Measurements from ENCODE around the gene SORL1-AS1.

SORL1-AS1 gene

DNA sequence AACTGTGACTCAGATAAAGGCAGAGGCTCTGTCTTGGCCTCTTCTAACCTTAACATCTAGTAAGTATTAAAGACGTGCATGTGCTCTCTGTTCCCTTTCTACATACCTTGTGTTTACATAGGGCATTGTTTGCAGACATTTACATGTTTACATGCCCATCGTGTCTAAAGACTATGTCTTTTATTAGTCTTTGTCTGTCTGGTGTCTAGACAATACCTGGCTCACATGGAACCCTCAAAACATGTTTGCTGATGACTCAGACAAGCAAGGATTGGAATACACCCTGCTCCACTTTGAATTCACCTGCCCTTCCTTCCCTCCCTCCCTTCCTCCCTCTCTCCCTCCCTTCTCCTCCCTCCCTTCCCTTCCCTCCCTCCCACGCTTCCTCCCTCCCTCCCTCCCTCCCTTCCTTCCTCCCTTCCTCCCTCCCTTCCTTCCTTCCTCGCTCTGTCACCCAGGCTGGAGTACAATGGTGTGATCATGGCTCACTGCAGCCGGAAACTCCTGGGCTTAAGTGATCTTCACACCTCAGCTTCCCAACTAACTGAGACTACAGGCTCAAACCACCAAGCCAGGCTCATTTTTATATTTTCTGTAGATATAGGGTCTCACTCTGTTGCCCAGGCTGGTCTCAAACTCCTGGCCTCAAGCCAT lies 23.7 kb upstream of the SORL1-AS1 start:
- DNase-seq (ENCODE audit: low read depth, low spot score), result no peak

DNA sequence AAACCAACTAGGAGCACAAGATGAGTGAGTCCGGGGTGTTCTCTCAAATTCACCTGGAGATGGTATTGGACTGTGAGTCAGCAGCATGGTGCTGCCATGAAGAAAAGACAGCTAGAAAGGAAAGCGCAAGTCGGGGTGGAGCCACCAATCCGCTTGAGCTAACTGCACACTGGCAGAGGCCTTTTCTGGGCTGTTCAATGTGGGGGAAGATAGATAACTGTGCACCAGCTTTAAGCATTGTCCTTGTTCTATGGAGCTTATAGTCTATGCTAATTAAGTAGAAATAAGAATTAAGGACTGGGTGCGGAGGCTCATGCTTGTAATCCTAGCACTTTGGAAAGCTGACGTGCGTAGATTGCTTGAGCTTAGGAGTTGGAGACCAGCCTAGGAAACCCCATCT lies 21.9 kb upstream of the SORL1-AS1 start:
- DNase-seq (ENCODE audit: low read depth, low spot score), result no peak

DNA sequence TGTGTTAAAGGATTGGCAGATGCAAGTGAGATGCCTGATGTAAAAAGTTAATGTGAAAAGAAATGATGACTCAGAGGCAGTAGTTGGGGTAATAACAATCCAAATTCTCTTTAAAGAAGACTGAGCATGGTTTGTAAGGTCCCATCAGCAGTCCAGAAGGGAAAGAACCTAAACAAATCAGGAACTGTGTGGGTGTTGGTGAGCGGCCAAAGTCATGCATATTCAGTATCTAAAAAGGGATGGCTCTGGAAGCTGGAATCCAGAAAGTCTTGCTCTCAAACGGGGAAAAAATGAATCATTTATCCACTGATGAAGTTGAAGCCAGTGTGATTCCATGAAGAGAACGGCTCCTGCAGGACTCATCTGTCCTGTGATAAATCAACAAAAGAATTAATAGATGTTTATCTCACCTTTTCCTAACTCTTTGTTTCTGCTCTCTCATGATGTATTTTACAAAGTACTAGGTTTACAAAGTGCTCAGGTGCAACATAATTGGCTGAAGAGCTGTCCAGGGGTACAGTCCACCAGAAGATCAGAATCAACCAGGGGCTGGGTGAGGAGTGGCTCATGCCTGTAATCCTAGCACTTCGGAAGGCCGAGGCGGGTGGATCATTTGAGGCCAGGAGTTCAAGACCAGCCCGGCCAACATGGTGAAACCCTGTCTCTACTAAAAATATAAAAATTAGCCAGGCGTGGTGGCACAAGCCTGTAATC lies 20.5 kb upstream of the SORL1-AS1 start:
- DNase-seq (ENCODE audit: low read depth, low spot score), result no peak

DNA sequence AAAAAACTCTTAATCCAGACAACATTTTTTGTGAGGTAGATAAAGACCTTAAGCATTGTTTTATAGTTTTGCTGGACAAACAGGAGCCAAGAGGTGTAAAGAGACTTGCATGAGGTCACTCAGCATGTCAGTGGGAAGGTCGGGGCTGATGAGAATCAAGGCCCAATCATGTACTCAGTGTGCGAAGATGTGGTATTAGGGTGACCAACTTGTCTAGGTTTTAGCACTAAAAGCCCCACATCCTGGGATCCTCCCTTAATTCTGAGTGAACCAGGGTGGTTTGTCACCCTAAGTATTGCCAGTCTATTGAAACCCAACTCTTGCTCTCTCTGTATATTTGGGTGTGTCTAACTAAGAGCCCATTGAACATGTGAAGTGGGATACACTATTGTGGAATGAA lies 19.5 kb upstream of the SORL1-AS1 start:
- DNase-seq (ENCODE audit: low read depth, low spot score), result no peak

DNA sequence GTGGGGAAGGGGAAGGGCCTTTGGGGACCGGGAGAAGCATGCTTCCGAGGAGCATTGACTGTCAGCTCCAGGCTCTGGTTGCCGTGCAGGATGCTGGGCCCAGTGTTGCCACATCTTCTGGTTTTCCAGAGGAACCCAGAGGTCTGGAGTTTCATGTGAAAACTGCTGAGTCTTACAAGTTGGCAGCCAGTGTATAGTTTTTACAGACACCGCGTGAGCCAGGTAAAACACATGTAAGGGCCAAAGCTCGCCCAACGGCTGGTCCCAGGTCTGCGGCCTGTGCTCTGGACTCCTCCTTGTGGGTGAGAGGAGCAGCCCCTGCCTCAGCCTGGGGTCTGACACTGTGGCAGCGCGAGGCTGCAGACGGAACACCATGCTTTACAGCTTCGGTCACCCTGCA lies 18.4 kb upstream of the SORL1-AS1 start:
- no peak for DNase-seq (ENCODE audit: low read depth, low spot score)

DNA sequence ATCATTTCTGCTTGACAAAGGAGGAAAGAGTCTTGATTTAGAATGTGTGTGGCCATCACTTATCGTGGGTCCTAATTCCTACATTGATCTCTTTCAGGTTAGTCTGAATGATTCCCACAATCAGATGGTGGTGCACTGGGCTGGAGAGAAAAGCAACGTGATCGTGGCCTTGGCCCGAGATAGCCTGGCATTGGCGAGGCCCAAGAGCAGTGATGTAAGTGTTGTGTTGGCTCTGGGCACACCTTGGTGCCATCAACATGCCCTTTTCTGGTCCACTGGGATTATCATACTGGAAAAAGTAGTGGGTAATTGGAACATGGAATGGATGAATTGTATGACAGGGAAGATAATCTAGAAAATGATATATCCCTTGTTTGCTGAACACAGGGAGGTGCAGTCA lies 17.1 kb upstream of the SORL1-AS1 start:
- no peak for DNase-seq (ENCODE audit: low read depth, low spot score)

DNA sequence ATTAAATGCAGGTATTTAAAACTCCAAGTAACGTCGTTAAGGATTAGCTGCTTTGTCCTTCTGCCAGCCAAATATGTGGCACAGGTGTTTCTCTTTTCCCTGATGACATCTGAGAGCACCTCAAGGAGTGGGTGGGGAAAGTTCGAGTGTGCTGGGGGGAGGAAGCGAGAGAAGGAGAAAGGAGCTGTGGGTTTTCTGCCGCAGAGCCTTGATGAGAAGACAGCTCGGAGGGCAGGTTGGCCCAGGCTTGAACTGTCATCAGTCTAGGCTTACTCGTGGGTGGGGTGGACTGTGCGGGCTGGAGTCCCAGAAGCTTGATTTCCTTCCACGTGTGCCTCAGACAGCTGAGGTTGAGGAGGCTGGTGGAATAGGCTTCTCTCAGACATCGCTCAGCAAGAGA lies 15.2 kb upstream of the SORL1-AS1 start:
- DNase-seq (ENCODE audit: low read depth, low spot score), result no peak

DNA sequence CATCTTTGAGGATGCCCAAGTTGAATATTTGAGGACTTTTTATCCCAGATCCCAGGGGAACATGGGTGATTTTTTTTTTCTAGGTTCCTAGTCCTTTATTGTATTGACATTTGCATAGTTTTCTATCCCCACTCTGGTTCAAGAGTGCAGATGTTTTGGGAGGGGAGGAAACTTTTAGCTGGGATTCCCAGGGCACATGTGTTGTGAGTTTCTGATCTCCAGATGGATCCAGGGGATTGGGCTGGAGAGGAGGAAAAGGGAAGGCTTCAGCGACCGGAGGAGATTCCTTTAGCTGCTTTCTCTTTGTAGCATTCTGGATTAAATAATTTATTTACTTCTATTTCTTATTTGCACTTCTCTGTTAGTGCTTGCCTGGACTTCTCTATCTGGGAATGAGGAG lies 14.7 kb upstream of the SORL1-AS1 start:
- no peak for DNase-seq (ENCODE audit: low read depth, low spot score)

DNA sequence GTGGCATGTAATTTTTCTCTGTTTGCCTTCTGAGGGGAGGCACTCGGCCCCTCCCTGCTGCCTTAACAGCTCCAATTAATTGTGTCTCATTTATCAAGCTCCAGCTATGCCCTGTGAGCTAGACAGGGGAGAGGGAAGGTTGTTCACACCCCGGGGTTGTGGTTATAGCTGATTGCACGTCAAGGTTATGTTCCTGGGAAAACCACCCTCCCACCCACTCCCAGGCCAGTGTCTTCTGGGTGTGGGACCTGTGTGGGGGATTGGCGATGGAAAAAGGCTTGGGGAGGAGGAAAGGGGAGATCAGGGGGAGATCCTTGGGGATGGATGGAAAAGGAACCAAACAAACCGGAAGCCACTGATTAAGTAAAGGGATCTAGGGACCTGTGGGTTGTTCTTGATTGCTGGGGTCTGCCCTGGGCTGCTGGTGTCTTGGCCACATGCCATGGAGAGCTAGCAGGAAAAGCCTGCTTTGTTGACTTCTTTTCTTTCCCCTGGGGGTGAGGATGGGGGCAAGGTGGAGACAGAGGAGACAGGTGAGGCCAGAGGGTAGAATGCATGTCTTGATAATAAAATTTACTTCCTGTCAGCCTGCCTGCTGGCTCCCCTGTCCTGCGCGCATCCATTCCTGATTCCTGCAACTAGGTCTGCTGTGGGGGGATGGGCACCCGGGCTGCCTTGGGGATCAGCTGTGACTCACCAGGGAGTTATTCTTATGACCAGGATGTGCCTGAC lies 13.5 kb upstream of the SORL1-AS1 start:
- DNase-seq (ENCODE audit: low read depth, low spot score), result peak; percentile 68

DNA sequence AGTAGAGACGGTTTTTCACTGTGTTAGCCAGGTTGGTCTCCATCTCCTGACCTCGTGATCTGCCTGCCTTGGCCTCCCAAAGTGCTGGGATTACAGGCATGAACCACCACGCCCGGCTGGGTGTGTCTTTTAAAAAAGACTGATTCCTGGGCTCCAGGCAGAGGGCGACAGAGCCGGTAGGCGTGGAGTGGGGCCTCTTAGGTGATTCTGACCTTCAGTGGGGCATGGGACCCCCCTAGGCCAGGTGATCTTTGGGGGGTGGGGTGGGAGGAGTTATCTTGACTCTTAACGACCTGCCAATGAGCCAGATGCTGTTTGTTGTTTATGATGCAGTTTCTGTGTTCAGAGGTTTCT lies 12.9 kb upstream of the SORL1-AS1 start:
- DNase-seq (ENCODE audit: low read depth, low spot score), result no peak

DNA sequence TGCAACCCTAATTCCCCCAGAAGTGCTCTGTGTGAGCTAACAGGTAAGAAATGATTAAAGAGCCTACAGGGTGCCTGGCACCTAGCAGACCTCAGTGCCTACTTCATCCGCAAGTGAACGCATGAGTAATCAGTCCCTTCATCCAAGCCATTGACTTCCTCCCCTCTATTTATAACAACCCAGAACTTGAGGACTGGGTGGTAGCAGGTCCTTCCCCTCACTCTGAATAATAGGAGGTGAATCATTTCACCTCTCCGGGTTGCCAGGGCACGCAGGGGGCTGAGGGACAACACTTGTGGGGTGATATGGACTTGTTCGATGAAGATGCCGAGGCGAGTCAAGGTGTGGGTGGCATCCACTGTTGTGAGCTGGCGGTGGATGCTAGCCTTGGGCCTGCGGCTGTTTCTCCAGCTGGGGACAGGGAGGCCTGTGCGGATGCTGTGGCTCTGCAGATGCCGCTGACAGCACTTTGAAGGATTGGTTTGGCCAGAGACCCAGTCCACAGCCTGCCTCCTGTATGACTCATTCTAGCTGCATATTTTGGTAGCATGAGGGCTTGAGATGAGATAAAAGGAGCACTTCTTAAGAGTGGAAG lies 11.7 kb upstream of the SORL1-AS1 start:
- no peak for DNase-seq (ENCODE audit: low read depth, low spot score)

DNA sequence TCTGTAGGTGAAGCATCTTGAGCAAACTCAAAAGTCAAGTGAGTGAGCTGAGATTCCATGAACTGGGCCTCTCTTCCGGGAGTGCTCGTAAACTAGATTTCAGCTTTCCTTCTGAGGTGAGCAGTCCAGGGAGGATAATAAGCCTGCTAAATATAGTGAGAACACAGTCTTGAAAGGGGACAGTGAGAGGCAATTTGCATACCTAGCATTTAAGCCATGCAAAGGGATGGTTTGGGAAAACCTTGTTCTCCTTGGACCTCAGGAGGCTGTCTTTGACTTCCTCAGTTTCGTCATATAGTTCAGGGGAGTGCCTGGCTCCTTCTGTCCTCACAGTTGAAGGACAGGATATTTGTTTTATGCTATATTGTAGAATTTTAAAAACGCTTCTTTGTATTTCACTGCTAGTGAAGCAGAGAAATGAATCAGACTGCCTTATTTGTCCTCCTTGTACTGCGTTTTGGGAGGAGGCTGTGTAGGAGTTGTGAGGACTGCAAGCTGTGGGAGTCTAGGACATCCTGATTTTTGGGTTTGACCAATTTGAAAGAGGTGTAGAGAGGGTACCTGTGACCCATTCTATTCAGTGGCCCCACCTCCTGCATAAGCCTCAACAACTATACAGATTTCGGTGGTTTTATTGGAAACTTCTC lies 11.0 kb upstream of the SORL1-AS1 start:
- DNase-seq (ENCODE audit: low read depth, low spot score), result no peak

DNA sequence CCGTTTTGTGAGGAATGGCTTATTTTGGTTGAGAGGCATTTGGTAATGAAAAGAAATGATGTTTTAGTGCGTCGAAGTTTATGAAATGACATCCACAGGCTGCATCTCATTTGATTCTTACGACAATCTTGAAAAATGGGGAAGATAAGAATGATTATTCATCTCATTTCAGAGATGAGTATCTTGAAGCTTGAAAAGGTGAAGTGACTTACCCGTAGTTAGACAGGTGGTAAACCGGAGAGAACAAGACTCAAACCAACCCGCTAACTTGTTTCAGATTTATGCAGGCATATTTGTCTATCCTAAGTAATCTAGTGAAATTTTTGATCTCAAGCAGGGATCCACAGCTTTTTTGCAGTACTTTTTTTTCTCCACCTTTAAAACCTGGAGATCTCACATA lies 9.1 kb upstream of the SORL1-AS1 start:
- DNase-seq (ENCODE audit: low read depth, low spot score), result no peak

DNA sequence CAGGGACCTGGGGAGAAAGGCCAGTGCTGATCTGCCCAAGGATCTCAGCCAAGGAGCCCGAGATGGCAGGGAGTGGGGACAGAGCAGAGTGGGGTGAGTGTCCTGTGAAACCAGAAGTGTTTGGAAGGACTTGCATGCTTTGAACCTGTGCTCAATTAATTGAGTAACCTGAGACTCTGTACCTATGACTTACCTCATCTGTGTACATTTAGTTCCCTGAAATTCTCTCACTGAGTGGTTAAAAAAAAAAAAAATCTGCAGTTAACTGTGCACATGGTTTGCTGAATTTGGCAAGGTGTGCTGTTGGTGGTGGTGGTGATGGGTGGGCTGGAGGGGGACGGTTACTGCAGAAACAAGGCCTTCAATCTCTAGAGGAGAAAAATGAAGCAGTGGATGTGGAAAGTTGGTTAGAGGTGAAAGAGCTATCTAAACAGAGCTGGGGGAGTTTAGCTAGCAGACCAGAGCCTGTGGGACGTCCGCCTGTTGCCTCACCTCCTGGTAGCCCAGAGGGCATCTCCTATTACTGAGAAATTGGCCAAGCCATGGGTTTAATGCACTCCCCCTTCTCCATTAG lies 8.3 kb upstream of the SORL1-AS1 start:
- no peak for DNase-seq (ENCODE audit: low read depth, low spot score)

DNA sequence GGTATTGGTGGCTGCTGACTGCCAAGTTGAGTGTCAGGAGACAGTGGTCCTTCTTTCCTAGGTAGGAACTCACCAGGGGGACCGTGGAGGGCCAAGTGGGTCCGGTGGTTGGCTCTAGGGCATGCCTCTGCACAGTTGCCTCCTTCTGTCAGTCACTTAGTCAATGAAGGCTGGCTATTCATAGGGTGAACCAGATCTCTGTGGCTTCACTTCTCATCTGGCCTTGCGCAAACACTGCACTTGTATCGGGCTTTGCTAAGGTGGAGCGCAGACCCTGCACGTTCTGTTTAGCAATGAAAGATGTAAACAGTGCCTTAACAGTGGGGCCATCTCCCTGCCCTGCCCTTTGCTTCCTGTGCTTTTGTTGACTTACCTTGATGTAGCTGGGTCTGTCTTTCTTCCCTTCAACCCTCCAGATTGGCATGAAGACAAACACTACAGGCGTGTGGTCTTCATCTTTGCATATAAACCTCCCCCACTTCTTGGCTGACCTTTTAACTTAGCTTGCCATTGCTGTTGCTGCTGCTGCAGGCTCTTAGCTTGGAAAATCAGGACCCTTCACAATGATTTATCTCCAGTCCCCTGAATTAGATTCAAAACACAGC lies 6.7 kb upstream of the SORL1-AS1 start:
- no peak for DNase-seq (ENCODE audit: low read depth, low spot score)

DNA sequence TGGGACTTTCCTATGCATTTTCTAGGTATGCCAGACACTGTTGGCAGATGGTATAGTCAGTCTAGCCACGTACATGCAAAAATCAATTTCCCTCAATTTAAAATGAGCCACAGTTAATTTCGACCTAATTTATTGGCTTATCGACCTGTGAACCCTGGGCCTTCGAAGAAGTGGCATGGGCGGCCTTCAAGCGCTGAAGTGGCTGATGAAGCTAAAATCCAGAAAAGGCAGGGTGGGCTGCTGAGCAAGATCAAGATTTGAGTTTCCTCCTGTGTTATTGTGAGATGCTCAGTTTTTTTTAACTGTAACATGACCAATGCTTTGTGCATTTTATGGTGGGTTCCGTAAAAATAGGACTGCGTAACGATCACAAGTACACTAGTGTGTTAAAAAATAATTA lies 5.8 kb upstream of the SORL1-AS1 start:
- no peak for DNase-seq (ENCODE audit: low read depth, low spot score)

DNA sequence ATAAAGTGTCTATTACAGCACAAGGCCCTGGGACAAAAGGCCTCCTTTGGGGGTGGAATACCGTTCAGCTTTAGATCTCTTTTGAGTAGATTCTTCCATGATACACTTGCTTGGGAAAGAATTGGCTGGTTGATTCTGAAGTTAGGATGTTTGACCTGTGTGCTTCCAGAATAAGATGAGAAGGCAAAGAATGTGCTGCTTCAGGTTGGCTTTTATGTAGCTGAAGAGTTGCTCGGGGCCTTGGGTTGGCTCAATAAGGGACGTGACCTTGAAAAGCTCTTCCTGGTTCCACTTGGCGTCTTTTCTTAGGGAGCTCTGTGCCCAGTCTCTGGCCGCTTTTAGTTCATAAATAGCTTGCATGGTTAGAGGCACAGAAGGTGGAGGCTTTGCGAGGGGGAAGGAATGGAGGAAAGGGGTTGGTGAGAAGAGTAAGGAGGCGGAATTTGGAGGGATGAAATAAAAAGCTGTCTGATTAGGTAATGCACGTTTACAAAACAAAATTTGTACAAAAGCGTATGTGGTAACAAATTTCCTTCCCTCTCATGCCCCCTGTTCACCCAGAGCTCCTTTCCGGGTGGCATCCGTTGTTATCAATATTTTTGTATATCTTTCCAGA lies 4.2 kb upstream of the SORL1-AS1 start:
- no peak for DNase-seq (ENCODE audit: low read depth, low spot score)

DNA sequence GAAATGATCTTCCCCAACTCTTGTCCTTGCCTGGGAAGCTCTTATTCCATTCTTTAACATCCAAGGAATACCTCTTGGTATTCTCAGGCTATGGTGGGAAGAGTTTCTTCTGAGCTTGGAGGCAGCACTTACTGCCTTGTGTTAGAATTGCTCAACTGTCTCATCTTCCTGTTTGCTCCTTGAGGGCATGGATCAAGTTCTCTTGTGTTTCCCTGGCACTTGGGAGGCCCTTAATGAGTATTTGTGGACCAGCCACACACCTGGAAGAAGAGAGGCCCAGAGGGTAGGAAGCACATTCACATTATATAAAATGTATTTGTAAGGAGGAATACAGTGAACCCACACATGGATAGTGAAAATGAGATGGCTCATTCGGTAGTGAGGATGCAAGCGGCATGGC lies 3.4 kb upstream of the SORL1-AS1 start:
- no peak for DNase-seq (ENCODE audit: low read depth, low spot score)

DNA sequence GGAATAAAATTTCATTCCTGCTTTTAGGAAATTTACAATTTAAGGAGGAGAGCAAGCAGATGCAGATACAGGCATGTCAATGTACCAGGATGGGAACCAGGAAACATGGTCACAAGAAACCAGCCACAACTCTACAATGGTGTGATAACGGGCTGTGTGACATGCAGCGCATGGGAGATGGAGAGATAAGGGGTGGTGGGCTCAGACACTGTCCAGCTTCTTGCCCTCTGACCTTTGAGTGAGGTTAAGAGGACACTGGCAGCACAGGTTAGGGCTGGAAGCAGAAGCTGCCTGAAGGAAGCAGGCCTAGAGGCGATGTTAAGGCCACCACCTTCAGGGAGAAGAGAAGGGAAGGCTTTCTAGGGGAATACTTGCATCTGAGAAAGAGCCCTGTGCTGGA lies 2.3 kb upstream of the SORL1-AS1 start:
- no peak for DNase-seq (ENCODE audit: low read depth, low spot score)

DNA sequence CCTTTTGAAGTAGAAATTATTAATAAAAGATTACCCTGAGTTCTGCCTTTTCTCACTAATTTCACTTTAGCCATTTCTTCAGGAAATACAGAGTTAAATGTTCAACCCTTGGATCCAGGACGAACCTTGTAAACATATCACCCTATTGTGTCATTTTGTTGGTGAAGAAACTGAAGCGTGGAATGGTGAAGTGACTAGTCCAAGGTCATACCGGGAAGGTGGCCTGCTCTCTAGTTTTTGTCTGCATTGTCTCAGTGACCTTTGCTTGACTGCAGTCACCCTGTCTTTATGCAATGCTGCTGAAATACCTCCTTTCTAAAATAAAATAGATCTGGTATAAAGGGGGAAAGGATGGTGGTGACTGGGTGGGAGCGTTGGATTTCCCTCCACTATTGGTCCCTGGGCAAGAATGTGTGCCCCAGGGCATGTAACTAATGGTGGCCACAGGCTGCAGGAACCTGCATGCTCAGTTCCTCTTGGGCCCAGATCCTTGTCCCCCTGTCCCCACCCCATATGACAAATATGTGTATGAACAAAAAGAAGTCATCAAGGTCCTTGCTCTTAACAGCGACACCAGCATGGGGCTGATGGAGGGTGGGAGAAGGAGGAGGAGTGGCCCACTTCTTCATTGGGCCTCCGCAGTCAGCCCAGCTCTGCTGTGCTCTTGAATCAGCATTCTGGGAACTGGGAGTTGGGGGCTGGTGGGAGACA lies 977 bp upstream of the SORL1-AS1 start:
- DNase-seq (ENCODE audit: low read depth, low spot score), result no peak
